ENCODE measurements around the gene PDZD7. TPM values are rescaled to one million over a fixed set of nuclear protein-coding genes. Genes with fewer than 3 reads are reported as not detected.

PDZD7 gene
- total and polyA plus RNA-seq, 9 of the 15 experiments (the other 6 are each of a cell fraction or from before 2014, with no cell fraction given) = 0.04 to 0.24 (median 0.08) TPM; not detected in 3

GRCh38 chr10:101014230-101014884 is 16.6 kb downstream of the PDZD7 start:
- peak; percentile 65 to 74 (median 70) for DNase-seq (ENCODE audit: extremely low read depth in 1 of 4, low spot score in 3 of 4)
- 0% methylated on average over 5 of the region's 11 CpGs for WGBS (ENCODE audit: insufficient coverage, low coverage, missing lambda C conversion rate)
- no peak for TF ChIP-seq XRCC3 (IDR thresholded peaks at IDR 0.05)
- no peak for TF ChIP-seq NCOA6 (IDR thresholded peaks at IDR 0.05)
- 0 out of 4 replicates have a peak, but pooled peaks of 1 of the 2 experiments have one; percentile 19 for TF ChIP-seq MAZ (CRISPR knock-in tag; conservative IDR thresholded peaks at IDR 0.05 in 1 of 2, IDR thresholded peaks at IDR 0.05 in 1 of 2)
- TF ChIP-seq CREB5 (CRISPR knock-in tag; IDR thresholded peaks at IDR 0.05) = no peak
- TF ChIP-seq GTF2F1 (IDR thresholded peaks at IDR 0.05; ENCODE audit: low read depth, low read length) = no peak
- peak; percentile 53; the same call in 1 of the 2 replicates for TF ChIP-seq REST (IDR thresholded peaks at IDR 0.05; ENCODE audit: borderline replicate concordance)
- TF ChIP-seq REST (CRISPR knock-in tag; IDR thresholded peaks at IDR 0.05; ENCODE audit: low read depth) = no peak
- TF ChIP-seq CREB1 (IDR thresholded peaks at IDR 0.05) = no peak
- no peak for TF ChIP-seq CREB1 (CRISPR knock-in tag; IDR thresholded peaks at IDR 0.05)
- TF ChIP-seq ZKSCAN8 (CRISPR knock-in tag; IDR thresholded peaks at IDR 0.05) = no peak
- no peak for TF ChIP-seq CBX2 (IDR thresholded peaks at IDR 0.05; ENCODE audit: insufficient read depth, low read length, poor library complexity, severe bottlenecking)
- no peak for TF ChIP-seq ZNF133 (CRISPR knock-in tag; IDR thresholded peaks at IDR 0.05)

More at GRCh38 chr10:101014230-101014884, 16.6 kb downstream of the PDZD7 start:
- Histone ChIP-seq H3K4me2 (ENCODE audit: insufficient read depth, low read length) (no peak overlapping the region; the same call in 1 of the 2 replicates), H3K27me3 (ENCODE audit: control insufficient read depth in 2 of 2, insufficient read depth in 2 of 2, low read length in 2 of 2) (no peaks in the 10 kb centered on the region), H3K4me1 (replicated peaks in 1 of 2; ENCODE audit: control insufficient read depth in 2 of 2, insufficient read depth in 2 of 2, low read length in 2 of 2) (peaks cover 14 to 41% of the 10 kb centered on the region in 2 experiments; a peak in 4 of 5 replicates), H3K36me3 (ENCODE audit: control insufficient read depth, insufficient read depth, low read length) (no peaks in the 10 kb centered on the region), H3K27ac (ENCODE audit: extremely low read depth, low read depth, low read length) (no peak overlapping the region), H2AFZ (ENCODE audit: low read depth, low read length) (peak overlapping the region; percentile 20), H3K4me3 (no peak overlapping the region), H3K9me1 (ENCODE audit: control insufficient read depth, insufficient read depth, low read length) (no peaks in the 10 kb centered on the region), H4K20me1 (replicated peaks; ENCODE audit: control insufficient read depth, insufficient read depth, low read length) (no peaks in the 10 kb centered on the region), H3K9ac (ENCODE audit: insufficient read depth in 1 of 2, low read depth in 2 of 2, low read length in 2 of 2) (no peak overlapping the region; a peak in 1 of 4 replicates), H3K79me2 (ENCODE audit: control insufficient read depth, insufficient read depth, low read length) (no peaks in the 10 kb centered on the region), H3K9me3 (replicated peaks; ENCODE audit: control insufficient read depth, insufficient read depth, low read depth, low read length) (no peaks in the 10 kb centered on the region)
- in situ Hi-C loops (cut with MboI) (loop anchor here (10.0 kb wide), 1 partner anchor 460 kb away; no protein-coding TSS in a partner anchor), intact Hi-C loops (cut with micrococcal nuclease) (loop anchor here (1.0 to 10.0 kb wide), 3 partner anchors 20 to 136 kb away; partner anchors contain the start of gene KAZALD1)
- BruUV-seq (replicated peaks) = no TSS peak
- ATAC-seq (peak; percentile 59), FAIRE-seq (no peak)
- POLR2A ChIA-PET = interaction anchor here (0.6 to 1.0 kb wide), 2 partner anchors 12 to 52 kb away, joined by 3 to 4 read pairs; no protein-coding TSS in a partner anchor
- CTCF ChIA-PET (ENCODE audit: low intra/inter-chr PET ratio) = interaction anchor here (0.6 to 5.8 kb wide), 2 partner anchors 18 to 36 kb away, joined by 3 to 150 read pairs; partner anchors contain the start of gene LZTS2
